Jurkat, Clone E6-1 (cell line): ENCODE data around the gene ST8SIA2.

ENCODE experiments used
- DNase-seq: peaks from one replicate; pipeline ENCODE4 v3.0.0-alpha.2; 2011; ENCODE audit warnings: low read depth, low spot score
- H3K4me3 ChIP-seq: 2 replicates; pipeline ENCODE4 v1.5.1; 2011; ENCODE audit warnings: mild to moderate bottlenecking, low read length, control low read depth, moderate library complexity

The ST8SIA2 gene

DNA sequence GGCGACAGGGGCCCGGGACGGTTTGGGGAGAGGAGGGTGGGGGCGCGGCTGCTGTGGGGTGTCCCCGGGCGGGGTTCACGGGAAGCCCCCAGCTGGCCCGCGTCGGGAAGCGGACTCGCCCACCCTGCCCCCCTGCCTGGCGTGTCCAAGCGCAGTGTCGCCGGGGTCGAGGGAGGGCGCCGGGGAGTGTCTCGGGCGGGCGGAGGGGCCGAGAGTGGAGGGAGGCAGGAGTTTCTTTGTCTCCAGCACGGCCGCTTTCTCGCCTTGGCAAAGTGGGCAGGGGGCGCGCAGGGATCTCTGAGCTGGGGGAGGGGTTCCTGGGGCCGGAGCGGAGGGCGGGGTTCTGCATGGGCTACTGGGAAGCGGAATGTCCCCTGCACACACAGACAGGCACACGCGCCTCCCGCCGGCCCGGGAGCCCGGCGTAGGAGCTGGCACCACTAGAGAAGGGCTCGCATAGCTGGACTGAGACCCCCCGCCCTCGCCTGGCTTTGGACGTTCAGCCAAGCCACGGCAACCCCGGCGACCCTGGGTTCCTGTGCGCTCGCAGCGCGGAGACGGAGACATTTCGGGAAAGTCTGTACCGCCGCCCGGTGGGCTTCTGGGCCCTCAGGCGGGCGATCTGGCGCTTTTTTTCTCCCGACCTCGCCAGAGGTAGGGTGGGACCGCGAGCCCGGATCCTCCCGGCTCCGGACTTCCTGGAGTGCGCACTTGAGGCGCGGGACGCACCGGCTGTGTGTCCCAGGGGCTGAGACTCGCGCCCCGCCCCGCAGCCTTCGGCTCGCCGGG, 822 bp downstream of the ST8SIA2 start:
- no peak overlapping the region for H3K4me3 ChIP-seq
- no peak for DNase-seq

DNA sequence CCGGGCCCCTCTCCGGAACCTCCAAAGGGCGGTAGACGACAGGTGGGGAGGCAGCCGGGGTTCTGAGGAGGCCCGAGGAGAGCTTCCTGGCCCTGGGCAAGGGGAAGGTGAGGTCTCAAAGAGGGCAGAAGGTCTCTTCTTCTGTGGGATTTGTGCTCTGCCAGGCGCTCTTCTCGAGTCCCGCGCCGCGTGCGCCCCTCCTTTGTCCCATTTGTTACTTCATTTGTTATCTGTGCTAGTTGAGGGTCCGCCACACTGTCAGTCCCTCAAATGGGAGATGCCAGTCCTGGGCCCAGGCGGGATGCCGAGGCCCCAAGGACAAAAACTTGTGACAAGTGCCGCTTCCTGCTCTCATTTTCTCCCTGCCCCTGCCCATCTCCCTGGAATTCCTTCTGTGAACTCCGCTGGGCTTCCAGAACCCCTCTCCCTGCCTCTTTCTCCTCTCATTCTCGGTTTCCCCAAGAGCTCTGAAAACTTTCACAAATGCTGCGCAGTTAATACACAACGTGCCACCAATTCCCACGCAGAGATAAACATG, 1.5 kb downstream of the ST8SIA2 start:
- no peak for DNase-seq
- no peak overlapping the region for H3K4me3 ChIP-seq

DNA sequence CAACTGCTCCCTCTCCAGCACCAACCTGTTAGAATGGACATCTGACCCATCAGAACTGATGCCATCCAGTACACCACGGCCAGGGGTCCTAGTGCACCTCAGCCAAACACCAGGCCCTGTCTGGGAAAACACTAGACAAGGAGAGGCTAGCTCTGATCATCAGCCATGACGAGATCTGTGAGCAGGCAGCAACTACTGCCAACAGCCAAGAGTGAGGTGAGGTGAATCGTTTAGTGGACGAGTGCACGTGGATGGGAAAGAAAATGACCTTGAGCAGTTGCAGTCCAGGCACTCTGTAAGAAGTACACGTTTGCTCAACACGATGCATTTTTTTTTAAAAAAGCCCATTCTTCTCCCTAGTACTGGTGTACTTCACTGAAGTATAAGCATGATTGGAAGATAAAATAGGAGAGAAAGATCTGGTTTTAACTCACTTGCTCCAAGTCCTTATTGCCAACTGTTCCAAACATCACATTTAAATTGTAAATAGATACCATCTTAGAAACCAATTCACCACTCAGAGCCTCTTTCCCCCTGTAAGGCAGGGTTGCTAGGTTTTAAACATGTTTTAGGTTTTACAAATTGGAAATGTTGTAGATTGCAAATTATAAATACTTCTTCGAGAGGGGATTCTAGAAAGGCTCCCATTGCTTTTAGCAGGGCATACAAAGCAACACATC, 5.7 kb downstream of the ST8SIA2 start:
- no peak overlapping the region for H3K4me3 ChIP-seq
- DNase-seq, result no peak

DNA sequence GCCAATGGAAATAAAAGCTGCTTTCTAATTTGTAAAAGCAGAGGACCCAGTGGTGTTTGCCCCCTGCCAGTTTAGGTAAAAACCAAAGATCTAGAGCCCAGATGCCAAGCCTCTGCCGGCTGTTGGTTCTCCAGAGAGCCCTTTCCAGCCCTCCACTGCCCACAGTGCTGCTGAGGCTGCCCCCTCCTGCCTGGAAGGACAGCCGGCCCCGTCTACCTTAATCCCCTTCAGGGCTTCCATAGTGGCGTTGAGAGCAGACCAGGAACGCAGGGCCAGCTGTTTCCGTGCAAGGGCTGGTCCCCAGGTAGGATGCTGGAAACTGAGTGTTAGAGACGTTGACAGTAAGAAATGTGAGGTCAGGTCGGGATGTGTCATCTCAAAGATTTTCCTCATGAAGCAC, 6.9 kb downstream of the ST8SIA2 start:
- DNase-seq, result no peak
- no peak overlapping the region for H3K4me3 ChIP-seq

GRCh38 chr15:92400980-92401787, 7.5 kb downstream of the ST8SIA2 start:
- DNase-seq, result no peak
- H3K4me3 ChIP-seq, result no peak overlapping the region

DNA sequence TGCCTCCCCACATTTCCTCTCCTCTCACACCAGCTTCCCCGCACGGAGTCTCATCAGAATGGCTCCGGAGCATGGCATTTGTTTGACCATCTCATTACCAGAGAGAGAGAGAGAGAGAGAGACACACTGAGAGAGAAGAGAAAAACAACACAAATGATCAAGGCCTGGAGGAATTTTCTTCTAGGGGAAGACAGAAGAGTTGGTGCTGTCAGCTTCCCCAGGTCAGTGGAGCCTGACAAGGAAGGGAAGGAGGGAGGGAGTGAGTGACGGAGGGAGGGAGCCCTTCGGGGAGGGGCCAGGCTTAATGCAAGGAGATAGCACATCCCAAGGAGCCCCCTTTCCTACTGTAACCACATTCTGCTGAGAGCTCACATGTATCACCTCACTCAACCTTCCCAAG, 9.1 kb downstream of the ST8SIA2 start:
- H3K4me3 ChIP-seq, result no peak overlapping the region
- DNase-seq, result no peak

DNA sequence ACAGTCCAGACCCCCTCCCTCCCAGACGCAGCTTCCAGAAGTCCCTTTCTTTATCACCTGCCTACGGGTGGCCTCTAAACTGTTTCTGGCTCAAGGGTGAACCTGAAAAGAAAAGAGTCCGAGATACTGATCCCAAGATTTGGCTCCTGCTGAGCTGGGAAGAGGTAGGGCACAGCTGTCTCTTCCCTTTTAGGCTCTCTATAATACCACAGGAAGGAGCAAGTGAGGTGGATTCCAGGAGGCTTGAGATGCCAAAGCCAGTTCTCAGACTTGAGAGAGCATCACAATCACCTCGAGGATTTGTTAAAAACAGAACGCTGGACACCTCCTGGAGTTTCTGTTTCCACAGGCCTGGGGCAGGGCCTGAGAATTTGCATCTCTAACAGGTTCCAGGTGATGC, 12.3 kb downstream of the ST8SIA2 start:
- no peak for DNase-seq
- H3K4me3 ChIP-seq, result no peak overlapping the region

DNA sequence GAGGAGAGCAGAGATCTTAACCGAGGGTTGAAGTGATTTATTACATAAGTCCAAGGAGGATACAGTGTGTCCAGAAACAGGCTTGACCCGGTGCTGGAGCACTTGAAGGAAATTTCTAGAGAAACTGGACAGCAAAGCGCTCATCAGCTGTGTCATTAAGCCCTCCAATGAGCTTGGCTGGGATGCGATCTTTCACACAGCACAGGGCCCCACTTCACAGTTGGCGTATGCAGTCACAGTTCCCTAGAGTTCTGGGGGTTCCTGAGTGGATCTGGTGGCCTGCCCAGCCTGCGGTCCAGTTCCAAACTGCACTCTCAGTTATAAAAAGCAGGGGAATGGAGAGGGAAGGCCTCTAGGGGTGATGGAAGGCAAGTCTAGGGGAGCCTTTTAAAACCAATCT, 13.6 kb downstream of the ST8SIA2 start:
- no peak for DNase-seq

GRCh38 chr15:92407916-92408315, 14.2 kb downstream of the ST8SIA2 start:
- H3K4me3 ChIP-seq, result no peak overlapping the region
- DNase-seq, result no peak

More for the DNA sequence above, 13.6 kb downstream of the ST8SIA2 start:
- H3K4me3 ChIP-seq, result no peak overlapping the region

DNA sequence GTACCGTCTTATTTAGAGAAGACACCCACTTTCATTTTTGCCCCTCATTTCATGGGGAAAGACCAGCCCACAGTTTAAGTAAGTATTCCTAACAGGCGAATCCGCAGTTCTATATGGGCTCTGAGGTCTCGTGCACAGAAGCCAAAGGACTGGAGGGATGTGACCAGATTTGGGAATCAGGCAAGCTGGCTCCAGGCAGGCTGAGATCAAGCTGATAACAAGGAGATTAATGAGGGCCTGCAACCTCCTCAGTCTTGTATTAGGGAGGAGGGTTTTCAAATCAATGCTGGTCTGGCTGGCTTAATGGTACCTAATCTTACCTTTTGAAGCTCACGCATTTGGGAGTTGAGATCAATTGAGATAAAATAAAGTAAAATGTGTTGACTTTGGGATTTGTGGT, 15.3 kb downstream of the ST8SIA2 start:
- H3K4me3 ChIP-seq, result no peak overlapping the region
- no peak for DNase-seq

DNA sequence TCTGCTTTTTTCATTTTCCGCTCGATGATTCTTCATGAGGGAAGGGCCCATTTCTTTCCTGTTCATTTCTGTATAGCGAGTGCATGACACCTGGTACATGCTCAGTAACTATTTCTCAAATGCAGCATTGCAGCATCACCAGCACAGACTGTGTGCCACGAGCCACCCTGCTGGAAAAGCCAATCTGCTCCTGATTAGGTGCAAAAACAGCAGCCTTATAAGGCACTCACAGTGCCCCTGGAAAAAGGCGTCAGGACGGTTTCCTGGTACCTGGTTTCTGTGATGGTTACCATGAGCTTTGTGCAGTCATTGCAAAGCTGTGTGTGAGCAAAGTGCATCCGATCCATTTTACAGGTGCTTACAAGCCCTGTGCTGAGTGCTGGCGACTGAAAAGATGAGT, 15.8 kb downstream of the ST8SIA2 start:
- H3K4me3 ChIP-seq, result no peak overlapping the region
- no peak for DNase-seq

DNA sequence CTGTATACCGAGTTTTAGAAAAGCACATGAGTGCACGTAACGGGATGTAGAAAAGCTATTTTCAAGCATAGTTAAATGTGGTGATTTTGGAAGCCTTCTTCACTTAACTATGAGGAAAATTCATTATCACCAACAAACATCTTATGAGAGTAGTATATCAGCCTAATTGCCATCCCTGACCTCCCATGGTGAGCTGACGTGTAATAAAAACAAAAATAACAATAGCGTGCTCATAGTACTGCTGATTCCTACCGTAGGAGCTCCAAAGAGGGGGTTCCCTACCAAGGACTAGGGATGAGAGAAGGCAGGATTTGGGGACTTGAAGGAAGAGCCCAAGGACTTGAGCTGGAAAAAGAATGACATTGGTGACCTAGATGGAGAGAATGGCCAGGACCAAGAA, 16.9 kb downstream of the ST8SIA2 start:
- no peak overlapping the region for H3K4me3 ChIP-seq
- no peak for DNase-seq

DNA sequence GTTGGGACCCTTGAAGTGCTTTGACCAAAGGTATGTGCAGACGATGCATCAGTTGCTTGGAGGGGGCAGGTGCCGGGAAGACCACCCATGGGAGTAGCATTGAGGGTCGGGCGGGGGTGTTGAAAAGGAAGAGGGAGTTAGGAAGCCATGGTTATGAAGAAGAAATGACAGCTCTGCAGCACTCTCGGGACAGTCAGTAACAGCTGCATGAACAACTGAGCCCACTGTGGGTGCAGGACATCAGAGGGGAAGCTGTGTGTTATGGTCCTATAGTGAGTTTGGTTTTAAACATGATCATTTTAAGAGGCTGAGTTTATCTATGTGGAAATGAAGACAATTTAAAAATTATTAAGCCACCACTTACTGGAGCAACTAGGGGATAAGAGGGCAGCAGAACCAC, 17.6 kb downstream of the ST8SIA2 start:
- DNase-seq, result no peak
- no peak overlapping the region for H3K4me3 ChIP-seq

GRCh38 chr15:92413510-92413909, 19.8 kb downstream of the ST8SIA2 start:
- no peak for DNase-seq

DNA sequence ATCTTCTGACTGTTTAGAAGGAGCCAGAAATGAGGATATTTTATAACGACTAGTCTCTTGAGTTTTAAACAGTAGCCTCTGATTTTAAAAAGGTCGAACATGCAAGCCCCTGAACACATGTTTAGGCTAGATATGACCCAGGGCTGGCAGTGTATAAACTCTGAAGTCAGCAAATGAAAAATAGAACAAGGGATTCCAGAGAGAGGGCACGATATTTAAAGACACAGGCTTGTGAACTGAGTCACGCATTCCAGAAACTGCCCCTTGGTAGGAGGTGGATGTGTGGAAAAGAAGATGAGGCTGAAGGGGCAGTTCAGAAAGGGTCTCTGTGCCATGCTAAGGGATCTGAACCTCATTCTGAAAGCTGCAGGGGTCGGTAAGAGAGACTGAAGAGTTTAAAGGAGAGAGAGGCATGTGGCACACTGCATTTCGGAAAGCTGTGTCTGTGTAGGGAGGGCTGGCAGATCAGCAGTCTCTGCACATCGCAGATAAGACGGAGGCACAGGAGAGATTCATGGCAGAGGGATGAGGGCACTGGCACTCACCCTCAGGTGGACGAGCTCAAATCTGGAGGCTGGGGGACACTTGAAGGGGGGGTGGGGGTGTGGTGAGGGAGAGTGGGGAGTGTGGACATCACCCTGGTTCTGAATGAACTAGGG, 22.1 kb downstream of the ST8SIA2 start:
- no peak overlapping the region for H3K4me3 ChIP-seq
- no peak for DNase-seq

More at GRCh38 chr15:92413510-92413909, 19.8 kb downstream of the ST8SIA2 start:
- no peak overlapping the region for H3K4me3 ChIP-seq

DNA sequence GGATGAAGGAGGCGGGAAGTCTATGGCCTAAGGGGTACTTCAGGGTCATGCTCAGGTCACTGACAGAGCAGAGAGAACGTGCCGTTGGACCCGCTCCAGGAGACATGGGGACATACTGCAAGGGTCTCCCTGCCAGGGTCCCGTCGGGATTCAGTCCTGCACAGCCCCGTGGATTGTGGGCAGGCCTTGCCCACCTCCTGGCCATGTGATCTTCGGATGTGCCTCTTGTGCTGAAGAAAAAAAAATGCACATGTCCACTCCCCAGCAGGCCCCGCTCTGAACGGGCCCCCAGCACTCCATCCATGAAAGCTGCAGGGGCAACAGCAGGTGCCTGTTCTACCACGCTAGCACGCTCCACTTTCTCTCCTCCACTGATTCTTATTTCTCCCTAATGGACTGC, 22.9 kb downstream of the ST8SIA2 start:
- no peak for DNase-seq
- no peak overlapping the region for H3K4me3 ChIP-seq

- no peak for DNase-seq
- H3K4me3 ChIP-seq, result no peak overlapping the region
These were observed 24.0 kb downstream of the ST8SIA2 start for GRCh38 chr15:92417716-92418115.

DNA sequence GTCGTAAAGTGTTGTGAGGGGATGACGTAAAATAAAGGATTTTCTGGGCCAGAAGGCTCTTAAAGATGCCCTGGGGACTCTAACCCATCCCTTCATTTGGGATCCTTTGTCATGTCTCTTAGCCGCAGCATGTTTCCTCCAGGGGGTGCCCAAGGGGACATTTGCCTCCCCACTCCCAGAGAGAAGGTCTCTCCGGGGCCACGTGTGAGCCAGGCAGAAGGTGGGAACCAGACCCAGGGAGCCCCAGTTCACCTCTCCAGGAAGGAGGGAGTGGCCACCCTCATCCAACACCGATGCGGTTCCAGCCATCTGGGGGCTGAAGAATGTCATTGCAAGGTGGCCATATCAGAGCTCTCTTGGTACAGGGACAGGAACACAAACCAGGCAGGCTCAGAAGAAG, 25.2 kb downstream of the ST8SIA2 start:
- no peak overlapping the region for H3K4me3 ChIP-seq
- no peak for DNase-seq

DNA sequence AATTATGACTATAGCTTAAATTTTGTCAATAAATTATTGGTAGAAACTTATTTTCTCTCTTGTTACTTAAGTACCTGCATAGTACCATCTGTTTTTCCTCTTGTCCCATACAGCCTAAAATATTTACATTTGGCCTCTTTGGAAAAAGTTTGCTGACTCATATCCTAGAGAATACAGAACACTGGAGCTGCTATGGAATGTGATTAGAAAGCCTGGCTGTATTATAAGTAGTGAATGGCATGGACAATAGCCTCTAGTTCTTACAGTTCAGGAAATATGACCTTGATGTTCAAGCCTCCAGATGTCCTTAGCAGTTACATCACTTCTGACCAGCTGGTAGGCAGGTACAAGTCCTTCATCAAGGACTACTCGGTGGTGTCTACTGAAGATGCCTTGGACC, 28.3 kb downstream of the ST8SIA2 start:
- no peak overlapping the region for H3K4me3 ChIP-seq
- no peak for DNase-seq
